ENCODE data around the gene LAP3. TPM values are rescaled to one million over a fixed set of nuclear protein-coding genes. Genes with fewer than 3 reads are reported as not detected.
A peak's percentile ranks its signal among the peaks of the same experiment; 100 is the strongest.
"Not testable (repeated sequence)": the region's sequence is repeated elsewhere in the genome, so short reads cannot be mapped to it uniquely, and the experiment has no call there.

Gene LAP3
- total RNA-seq (2014; rRNA removed; shearing (Covaris generic)) = 177 and 216 TPM in 2 replicates

GRCh38 chr4:17576932-17577664 lies at the start of gene LAP3:
LAP3 (plus strand) TSS chr4:17577198; CDS start chr4:17577466, 268 bp downstream.
- peak; percentile 94 for DNase-seq (ENCODE audit: low spot score)

- no peak for DNase-seq (ENCODE audit: low spot score)
Observed at GRCh38 chr4:17528551-17529165, 48.3 kb upstream of the LAP3 start.

- DNase-seq (ENCODE audit: low spot score) = no peak
Observed at GRCh38 chr4:17531538-17532285, 45.3 kb upstream of the LAP3 start.

- DNase-seq (ENCODE audit: low spot score) = no peak
Observed at GRCh38 chr4:17534705-17535104, 42.3 kb upstream of the LAP3 start.

GRCh38 chr4:17535242-17535641 lies 41.8 kb upstream of the LAP3 start:
- DNase-seq (ENCODE audit: low spot score) = no peak

- DNase-seq (ENCODE audit: low spot score) = no peak
Observed at GRCh38 chr4:17535906-17536305, 41.1 kb upstream of the LAP3 start.

- DNase-seq (ENCODE audit: low spot score) = not testable (repeated sequence)
Observed at GRCh38 chr4:17537060-17537459, 39.9 kb upstream of the LAP3 start.

GRCh38 chr4:17544205-17544604 lies 32.8 kb upstream of the LAP3 start:
- DNase-seq (ENCODE audit: low spot score) = no peak

GRCh38 chr4:17544831-17545234 lies 32.2 kb upstream of the LAP3 start:
- no peak for DNase-seq (ENCODE audit: low spot score)

- no peak for DNase-seq (ENCODE audit: low spot score)
Observed at GRCh38 chr4:17545374-17546140, 31.4 kb upstream of the LAP3 start.

GRCh38 chr4:17546222-17546621 lies 30.8 kb upstream of the LAP3 start:
- DNase-seq (ENCODE audit: low spot score) = no peak

- DNase-seq (ENCODE audit: low spot score) = no peak
Observed at GRCh38 chr4:17546678-17547077, 30.3 kb upstream of the LAP3 start.

- no peak for DNase-seq (ENCODE audit: low spot score)
Observed at GRCh38 chr4:17550549-17550948, 26.4 kb upstream of the LAP3 start.

- DNase-seq (ENCODE audit: low spot score) = no peak
Observed at GRCh38 chr4:17552427-17552826, 24.6 kb upstream of the LAP3 start.

- no peak for DNase-seq (ENCODE audit: low spot score)
Observed at GRCh38 chr4:17554568-17554967, 22.4 kb upstream of the LAP3 start.

GRCh38 chr4:17556498-17556897 lies 20.5 kb upstream of the LAP3 start:
- no peak for DNase-seq (ENCODE audit: low spot score)

- no peak for DNase-seq (ENCODE audit: low spot score)
Observed at GRCh38 chr4:17557880-17558279, 19.1 kb upstream of the LAP3 start.

- DNase-seq (ENCODE audit: low spot score) = no peak
Observed at GRCh38 chr4:17558941-17559708, 17.9 kb upstream of the LAP3 start.

- no peak for DNase-seq (ENCODE audit: low spot score)
Observed at GRCh38 chr4:17559709-17560048, 17.3 kb upstream of the LAP3 start.

- no peak for DNase-seq (ENCODE audit: low spot score)
Observed at GRCh38 chr4:17560065-17560673, 16.8 kb upstream of the LAP3 start.
